ENCODE data around the gene DNAH1.
"Not testable (repeated sequence)": the region's sequence is repeated elsewhere in the genome, so short reads cannot be mapped to it uniquely, and the experiment has no call there.

DNAH1 gene

DNA sequence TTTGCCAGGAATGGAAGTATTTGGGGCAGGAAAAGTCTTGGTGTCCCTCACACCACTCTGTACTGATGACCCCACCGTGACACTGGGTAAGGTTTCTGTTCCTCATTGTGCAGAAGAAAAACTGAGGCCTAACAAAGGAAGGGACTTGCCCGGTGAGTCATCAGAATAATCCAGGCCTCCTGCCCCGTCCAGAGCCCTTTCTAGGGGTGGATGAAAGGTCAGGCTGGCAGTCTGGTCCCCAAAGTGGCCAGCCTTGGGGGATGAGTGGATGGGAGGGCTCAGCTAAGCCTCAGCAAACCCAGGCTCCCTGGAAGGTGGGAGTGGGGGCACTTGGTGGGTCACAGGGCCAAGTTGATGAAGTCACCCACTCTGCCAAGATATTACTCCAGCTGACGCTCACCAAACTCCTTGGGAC lies 2.3 kb upstream of the DNAH1 start:
- no peak for DNase-seq

GRCh38 chr3:52314489-52314888 lies 1.6 kb upstream of the DNAH1 start:
- DNase-seq: no peak

DNA sequence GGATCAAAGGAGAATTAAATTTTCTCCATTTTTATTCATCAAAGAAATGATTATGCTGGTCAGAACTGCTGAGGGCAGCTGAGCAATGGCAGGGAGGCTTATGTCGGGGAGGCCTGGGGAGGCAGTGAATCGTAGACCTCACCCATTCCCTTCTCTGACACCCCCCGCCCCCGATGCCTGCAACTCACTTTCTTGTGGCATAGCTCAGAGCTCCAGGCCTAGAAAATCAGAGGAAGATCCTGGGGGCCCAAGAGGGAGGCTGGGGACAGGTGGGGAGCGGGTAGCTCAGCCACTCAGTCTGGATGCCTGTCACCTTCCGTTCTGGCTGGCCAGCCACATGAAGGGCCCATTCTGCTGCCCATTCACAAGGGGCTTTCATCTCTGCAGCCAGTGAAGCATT lies 1.1 kb upstream of the DNAH1 start:
- no peak for DNase-seq

- no peak for DNase-seq
These were observed 1.3 kb downstream of the DNAH1 start for GRCh38 chr3:52317208-52318000.

DNA sequence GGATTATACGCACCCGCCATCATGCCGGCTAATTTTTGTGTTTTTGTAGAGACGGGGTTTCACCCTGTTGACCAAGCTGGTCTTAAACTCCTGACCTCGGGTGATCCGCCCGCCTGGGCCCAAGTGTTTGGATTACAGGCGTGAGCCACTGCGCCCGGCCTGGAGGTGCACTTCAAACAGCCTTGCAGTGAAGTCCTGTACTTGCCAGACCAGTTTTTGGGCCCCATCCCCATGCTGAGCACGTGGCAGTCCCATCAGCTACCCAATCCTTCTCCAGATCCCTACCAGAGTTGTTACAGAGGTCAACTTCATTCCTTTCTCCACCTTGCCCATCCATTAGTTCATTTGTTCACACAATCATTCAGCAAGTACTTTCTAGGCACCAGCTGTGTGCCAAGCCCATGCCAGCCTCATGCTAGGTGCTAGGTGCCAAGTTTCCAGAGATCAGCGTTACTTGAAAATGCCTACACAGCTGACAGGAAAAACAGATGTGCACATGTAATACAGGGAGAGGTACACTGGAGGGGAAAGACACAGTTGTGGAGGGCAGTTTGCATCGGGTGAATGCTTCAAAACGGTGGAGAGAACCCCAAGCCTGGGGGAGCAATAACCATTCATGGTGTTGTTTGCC lies 2.2 kb downstream of the DNAH1 start:
- no peak for DNase-seq

- no peak for DNase-seq
These were observed 3.9 kb downstream of the DNAH1 start for GRCh38 chr3:52319921-52320595.

DNA sequence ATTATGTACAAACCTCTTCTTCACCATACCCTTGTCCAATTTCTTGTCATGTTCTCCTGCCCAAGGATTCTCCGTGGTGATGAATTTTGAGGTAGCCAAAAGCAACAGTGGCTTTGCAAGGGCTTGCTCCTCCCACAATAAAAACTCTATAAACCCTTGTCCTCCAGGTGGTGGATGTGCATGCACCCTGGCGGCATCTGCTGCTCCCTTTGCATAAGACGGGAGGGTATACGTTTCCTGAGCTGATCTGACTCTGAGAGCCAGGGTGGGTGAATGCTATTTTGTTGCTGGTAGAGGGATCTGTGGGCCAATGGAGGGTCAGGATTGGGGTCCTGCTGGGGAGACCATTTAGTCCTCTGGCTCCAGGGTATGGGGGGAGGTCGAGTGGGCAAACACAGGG lies 5.4 kb downstream of the DNAH1 start:
- no peak for DNase-seq

- DNase-seq: no peak
These were observed 6.3 kb downstream of the DNAH1 start for GRCh38 chr3:52322466-52322865.

DNA sequence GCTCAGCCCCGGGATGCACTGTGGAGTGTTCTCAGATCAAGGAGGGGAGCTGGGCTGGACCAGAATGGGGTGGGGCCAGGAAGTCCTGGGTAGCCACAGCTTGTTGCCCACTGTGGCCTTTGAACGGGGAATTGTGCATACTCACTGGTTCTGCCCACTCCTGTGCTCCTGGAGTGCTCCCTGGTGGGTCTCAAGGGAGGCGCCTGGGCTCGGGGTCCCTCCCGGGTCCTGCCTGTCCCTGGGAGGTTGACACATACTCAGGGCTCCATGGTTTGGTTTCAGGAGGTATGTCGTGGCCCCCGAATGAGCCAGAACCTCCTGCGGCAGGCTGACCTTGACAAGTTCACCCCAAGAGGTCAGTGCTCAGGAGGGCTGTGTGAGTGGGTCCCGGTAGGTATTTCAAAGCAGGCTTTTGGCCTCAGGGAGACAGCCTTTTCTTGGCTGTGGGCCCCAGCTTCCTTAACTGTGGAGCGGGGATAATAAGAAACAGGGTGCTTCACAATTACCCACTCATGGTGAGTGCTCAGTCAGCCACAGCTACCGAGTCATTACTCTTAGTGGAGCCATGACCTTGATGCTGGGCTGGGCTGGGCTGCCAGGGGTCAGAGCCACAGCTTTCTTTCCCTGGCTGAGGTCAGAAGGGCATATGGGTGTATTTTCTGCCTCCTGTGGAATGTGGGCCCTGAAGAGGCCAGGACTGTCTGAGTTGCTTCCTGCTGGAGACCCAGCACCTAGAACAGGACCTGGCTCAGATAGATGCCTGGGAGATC lies 7.6 kb downstream of the DNAH1 start:
- DNase-seq: no peak

GRCh38 chr3:52324676-52325075 lies 8.6 kb downstream of the DNAH1 start:
- no peak for DNase-seq

- DNase-seq: no peak
These were observed 9.6 kb downstream of the DNAH1 start for GRCh38 chr3:52325686-52326085.

- DNase-seq: no peak
These were observed 10.9 kb downstream of the DNAH1 start for GRCh38 chr3:52326976-52327375.

DNA sequence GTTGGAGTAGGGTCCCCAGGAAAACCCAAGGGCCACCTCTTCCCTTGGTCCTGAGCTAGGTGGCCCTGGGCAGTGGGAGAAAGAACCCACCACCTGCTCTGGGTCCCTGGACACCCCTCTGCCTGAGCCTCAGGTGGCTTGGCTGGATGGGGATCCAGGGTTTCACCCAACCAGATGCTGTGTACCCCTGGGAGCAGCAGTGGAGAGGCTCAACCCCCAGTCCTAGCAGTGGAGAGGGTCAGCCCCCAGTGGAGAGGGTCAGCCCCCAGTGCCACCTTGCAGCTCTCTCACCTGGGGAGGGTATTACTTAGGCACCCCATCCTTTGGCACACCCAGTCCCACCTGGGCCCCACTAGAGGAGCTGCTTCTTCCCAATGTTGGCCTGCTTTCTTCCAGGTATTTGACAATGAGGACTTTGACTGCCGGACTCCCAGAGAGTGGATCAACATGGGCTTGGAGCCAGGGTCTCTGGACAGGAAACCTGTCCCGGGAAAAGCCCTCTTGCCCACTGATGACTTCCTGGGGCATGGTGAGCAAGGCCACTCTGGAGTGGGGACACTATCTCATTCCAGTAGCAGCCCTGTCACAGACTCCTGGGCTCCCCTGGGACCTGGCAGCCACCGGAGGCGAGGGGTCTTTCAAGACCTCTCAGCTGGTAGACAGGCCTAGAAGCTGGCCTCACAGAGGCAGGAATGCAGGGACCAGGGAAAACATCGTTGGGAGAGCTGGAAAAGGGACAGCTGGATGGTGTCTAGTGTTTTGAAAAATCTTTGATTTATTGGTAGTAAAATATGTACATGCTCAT lies 11.6 kb downstream of the DNAH1 start:
- no peak for DNase-seq

DNA sequence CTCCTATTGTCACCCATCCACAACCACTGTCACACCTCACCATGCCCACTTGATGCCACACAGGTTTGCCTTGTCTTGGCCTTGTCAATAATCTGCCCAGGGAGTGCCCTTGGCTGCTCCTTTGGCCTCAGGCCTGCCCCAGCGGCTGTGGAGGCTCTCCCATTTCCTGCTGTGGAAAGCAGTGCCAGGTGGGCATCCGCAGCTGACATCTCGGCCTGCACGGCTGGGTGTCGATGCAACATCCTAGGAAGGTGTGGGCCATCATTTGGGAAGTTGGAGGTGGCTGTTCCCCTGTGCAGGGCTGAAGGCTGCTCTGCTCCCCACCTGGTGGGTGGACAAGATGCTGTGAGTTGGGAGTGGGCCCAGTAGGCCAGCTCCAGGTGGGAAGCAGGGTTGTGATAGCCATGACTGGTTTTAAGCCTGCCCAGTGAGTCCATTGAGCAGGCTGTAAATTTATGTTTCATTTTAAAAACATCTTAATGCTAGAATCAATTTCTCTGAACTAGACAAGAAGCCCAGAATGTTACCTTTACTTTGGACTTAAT lies 12.5 kb downstream of the DNAH1 start:
- no peak for DNase-seq

- no peak for DNase-seq
These were observed 14.2 kb downstream of the DNAH1 start for GRCh38 chr3:52330194-52330805.

DNA sequence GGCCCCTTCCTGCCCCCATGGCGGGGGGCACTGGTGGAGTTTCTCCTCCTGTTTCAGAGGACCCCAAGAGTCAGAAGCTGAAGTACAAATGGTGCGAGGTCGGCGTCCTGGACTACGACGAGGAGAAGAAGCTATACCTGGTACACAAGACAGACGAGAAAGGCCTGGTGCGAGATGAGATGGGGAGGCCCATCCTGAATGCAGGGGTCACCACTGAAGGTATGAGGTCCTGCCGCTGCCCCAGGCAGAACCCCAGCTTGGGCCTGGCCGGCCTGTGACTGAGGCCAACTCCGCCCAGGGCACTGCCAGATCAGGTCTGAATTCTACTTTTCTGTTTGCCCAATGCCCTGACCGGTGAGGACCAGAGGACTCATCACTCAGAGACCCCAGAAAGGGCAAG lies 15.0 kb downstream of the DNAH1 start:
- DNase-seq: no peak

DNA sequence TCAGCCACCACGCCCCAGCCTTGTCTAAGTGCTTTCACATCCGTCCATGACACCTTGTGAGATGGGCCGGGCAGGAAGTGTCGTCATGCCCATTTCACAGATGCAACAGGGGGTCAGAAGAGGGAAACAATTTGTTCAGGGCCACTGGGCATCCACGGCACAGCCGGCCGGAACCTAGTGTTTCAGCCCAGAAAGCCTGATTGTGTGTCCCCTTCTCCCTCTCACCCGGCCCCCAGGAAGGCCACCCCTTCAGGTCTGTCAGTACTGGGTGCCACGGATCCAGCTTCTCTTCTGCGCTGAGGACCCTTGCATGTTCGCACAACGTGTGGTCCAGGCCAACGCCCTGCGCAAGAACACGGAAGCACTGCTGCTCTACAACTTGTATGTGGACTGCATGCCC lies 15.8 kb downstream of the DNAH1 start:
- DNase-seq: no peak

GRCh38 chr3:52333869-52334557 lies 17.9 kb downstream of the DNAH1 start:
- DNase-seq: no peak

DNA sequence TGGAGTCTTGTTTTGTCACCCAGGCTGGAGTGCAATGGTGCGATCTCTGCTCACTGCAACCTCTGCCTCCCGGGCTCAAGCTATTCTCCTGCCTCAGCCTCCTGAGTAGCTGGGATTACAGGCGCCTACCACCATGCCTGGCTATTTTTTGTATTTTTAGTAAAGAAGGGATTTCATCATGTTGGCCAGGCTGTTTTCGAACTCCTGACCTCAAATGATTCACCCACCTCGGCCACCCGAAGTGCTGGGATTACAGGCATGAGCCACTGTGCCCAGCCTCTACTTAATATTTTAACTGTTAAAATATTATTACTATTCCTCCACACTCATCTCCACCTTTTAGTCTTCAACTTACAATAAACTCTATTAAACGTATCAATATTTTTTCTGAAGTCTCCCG lies 22.0 kb downstream of the DNAH1 start:
- not testable (repeated sequence) for DNase-seq

DNA sequence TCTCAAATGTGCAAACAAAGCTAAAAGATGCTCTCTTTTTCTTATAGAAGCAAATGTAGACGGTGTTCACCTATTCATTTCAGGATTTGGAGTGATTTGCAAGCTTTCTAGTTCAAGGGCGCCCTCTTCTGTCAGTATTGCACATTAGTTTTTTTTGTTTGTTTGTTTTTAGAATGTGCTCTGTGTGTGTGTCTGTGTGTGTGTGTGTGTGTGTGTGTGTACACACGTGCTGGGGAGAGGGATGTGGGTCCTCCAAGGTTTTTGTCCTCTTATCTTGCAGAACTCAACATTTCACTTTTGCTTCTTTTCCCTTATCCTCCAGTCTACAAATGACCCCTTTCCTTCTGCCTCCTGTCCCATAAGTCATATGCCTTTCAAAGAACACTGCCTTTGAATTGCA lies 23.5 kb downstream of the DNAH1 start:
- DNase-seq: no peak

DNA sequence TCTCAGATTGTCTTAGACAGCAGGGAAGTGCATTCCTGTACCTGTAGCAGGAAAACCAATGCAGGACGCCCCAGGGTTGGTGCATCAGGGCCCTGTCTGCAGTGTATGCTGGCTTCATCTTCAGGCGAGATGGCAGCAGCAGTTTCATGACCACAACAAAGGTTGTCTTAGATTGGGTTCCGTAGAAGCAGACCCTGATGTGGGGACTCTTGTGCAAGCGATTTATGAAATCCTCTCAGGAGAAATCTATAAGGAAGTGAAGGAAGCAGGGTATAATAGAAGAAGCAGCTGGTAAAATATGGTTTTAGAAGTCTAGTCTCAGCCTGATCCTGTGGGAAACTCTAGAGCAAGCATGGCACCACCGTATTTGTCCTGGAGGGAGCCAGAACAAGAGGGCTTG lies 25.0 kb downstream of the DNAH1 start:
- DNase-seq: no peak
